ENCODE results near the gene CKAP2L.

- TF ChIP-seq SPI1 (IDR thresholded peaks at IDR 0.05; ENCODE audit: low read depth, low read length) (no peak), POLR2A (IDR thresholded peaks at IDR 0.05; ENCODE audit: low read depth, low read length) (no peak), POLR2AphosphoS5 (IDR thresholded peaks at IDR 0.05; ENCODE audit: low read depth, low read length) (no peak)
These were observed 11.7 kb downstream of the CKAP2L start for GRCh38 chr2:112752667-112753066.
